A673 (cell line): Measurements from ENCODE around the gene ZNF428. TPM values are rescaled to one million over a fixed set of nuclear protein-coding genes. Genes with fewer than 3 reads are reported as not detected.
A peak's percentile ranks its signal among the peaks of the same experiment; 100 is the strongest.

Source experiments
- BruUV-seq: library from RNA; stranded (reverse); fragments of 400-500 nt; replicated peaks from 2 replicates; lab custom pipeline; 2021; lab: Mats Ljungman, UMichigan
- CTCF ChIA-PET: fragments of 300-600 bp; sonication (Branson Sonifier 250); formaldehyde crosslinking; loops from one replicate; lab custom pipeline; 2022; ENCODE audit warnings: antibody characterized with exemption; lab: Charles Lee
- POLR2A ChIA-PET: fragments of 300-600 bp; sonication (Branson Sonifier 250); formaldehyde crosslinking; loops from one replicate; lab custom pipeline; 2022; ENCODE audit warnings: antibody characterized with exemption; ENCODE audit not compliant: low non-redundant PET; lab: Charles Lee
- DNase-seq: peaks from one replicate; pipeline ENCODE4 v3.0.0-alpha.2; 2015; ENCODE audit warnings: low spot score
- H3K27ac ChIP-seq: fragments of 200-600 bp; sonication (generic); 2 replicates; pipeline ENCODE4 v1.5.1; 2016; ENCODE audit warnings: mixed run types, low read depth, mild to moderate bottlenecking, mixed read lengths, antibody characterized with exemption, low read length; ENCODE audit not compliant: poor library complexity, severe bottlenecking
- H3K27me3 ChIP-seq: fragments of 200-600 bp; sonication (generic); replicated peaks from 2 replicates; pipeline ENCODE4 v1.6.1; 2017; ENCODE audit warnings: mixed run types, low read depth, mild to moderate bottlenecking, mixed read lengths, antibody characterized with exemption, low read length; ENCODE audit not compliant: insufficient read depth, poor library complexity
- H3K36me3 ChIP-seq: fragments of 200-600 bp; sonication (generic); 2 replicates; pipeline ENCODE4 v1.6.1; 2016; ENCODE audit warnings: mixed run types, mild to moderate bottlenecking, mixed read lengths, antibody characterized with exemption, low read length; ENCODE audit not compliant: insufficient read depth, poor library complexity, severe bottlenecking
- H3K4me1 ChIP-seq: fragments of 200-600 bp; sonication (generic); 2 replicates; pipeline ENCODE4 v1.6.1; 2017; ENCODE audit warnings: mixed run types, mild to moderate bottlenecking, mixed read lengths, antibody characterized with exemption, low read length; ENCODE audit not compliant: insufficient read depth, poor library complexity, severe bottlenecking
- H3K4me3 ChIP-seq: fragments of 200-600 bp; sonication (generic); 2 replicates; pipeline ENCODE4 v1.5.1; 2016; ENCODE audit warnings: low read depth, mixed run types, mild to moderate bottlenecking, mixed read lengths, low read length; ENCODE audit not compliant: poor library complexity, severe bottlenecking
- H3K9me3 ChIP-seq: fragments of 200-600 bp; sonication (generic); 2 replicates; pipeline ENCODE4 v1.6.1; 2016; ENCODE audit warnings: mixed run types, low read depth, mild to moderate bottlenecking, mixed read lengths, antibody characterized with exemption, low read length; ENCODE audit not compliant: poor library complexity, severe bottlenecking
- CTCF ChIP-seq: fragments of 300-800, 200-600 bp; sonication (generic); conservative IDR thresholded peaks from 2 replicates; pipeline ENCODE4 v1.5.1; 2017; ENCODE audit warnings: low read depth, mild to moderate bottlenecking, antibody characterized with exemption, low read length, moderate library complexity, mixed read lengths
- EZH2 ChIP-seq: fragments of 200-600 bp; sonication (generic); IDR thresholded peaks from 2 replicates; pipeline ENCODE4 v1.6.1; 2017; ENCODE audit warnings: borderline replicate concordance, low read depth, mild to moderate bottlenecking, mixed read lengths, antibody characterized with exemption, low read length; ENCODE audit not compliant: poor library complexity, severe bottlenecking
- intact Hi-C: fragments of 100-400 bp; cut with micrococcal nuclease; formaldehyde crosslinking; loops from one replicate; pipeline ENCODE4 v1.10.0; 2022; ENCODE audit not compliant: unreplicated experiment
- total RNA-seq: library from RNA; stranded (reverse); gene quantifications from 2 replicates; pipeline ENCODE4 v1.2.3, GENCODE V29; 2021

ZNF428 gene
- total RNA-seq, 1 experiment from 2014 or later: 65.7 TPM

- Histone ChIP-seq H3K4me1 (peaks cover 28% of the 10 kb centered on the region), H3K9me3 (no peaks in the 10 kb centered on the region), H3K27me3 (no peaks in the 10 kb centered on the region), H3K36me3 (no peaks in the 10 kb centered on the region), H3K27ac (peak overlapping the region; percentile 29), H3K4me3 (no peak overlapping the region)
- no peak for DNase-seq
- ChIA-PET POLR2A (no interaction called here), CTCF (no interaction called here)
- BruUV-seq: no TSS peak
- TF ChIP-seq CTCF (no peak), EZH2 (no peak)
- intact Hi-C loops: no loop called here
Measured at GRCh38 chr19:43634506-43634871, 15.1 kb upstream of the ZNF428 start.

- BruUV-seq: no TSS peak
- ChIA-PET POLR2A (no interaction called here), CTCF (no interaction called here)
- H3K36me3 ChIP-seq: no peaks in the 10 kb centered on the region
- peaks cover 26% of the 10 kb centered on the region for H3K4me1 ChIP-seq
- H3K27me3 ChIP-seq: no peaks in the 10 kb centered on the region
- no peak for DNase-seq
- TF ChIP-seq EZH2 (no peak), CTCF (no peak)
- no peaks in the 10 kb centered on the region for H3K9me3 ChIP-seq
- no peak overlapping the region for H3K4me3 ChIP-seq
- intact Hi-C loops: no loop called here
- no peak overlapping the region for H3K27ac ChIP-seq
Measured at GRCh38 chr19:43634068-43634467, 14.6 kb upstream of the ZNF428 start.

GRCh38 chr19:43633520-43633919 lies 14.1 kb upstream of the ZNF428 start:
- POLR2A ChIA-PET: interaction anchor here (0.6 kb wide), 1 partner anchor 123 kb away, joined by 6 read pairs; no protein-coding TSS in a partner anchor
- H3K4me3 ChIP-seq: no peak overlapping the region
- TF ChIP-seq CTCF (no peak), EZH2 (no peak)
- H3K36me3 ChIP-seq: no peaks in the 10 kb centered on the region
- CTCF ChIA-PET: interaction anchor here (0.6 kb wide), 2 partner anchors 17 to 187 kb away, joined by 3 read pairs; no protein-coding TSS in a partner anchor
- intact Hi-C loops: no loop called here
- no peak for DNase-seq
- H3K27ac ChIP-seq: no peak overlapping the region
- no peaks in the 10 kb centered on the region for H3K27me3 ChIP-seq
- H3K9me3 ChIP-seq: no peaks in the 10 kb centered on the region
- H3K4me1 ChIP-seq: peaks cover 21% of the 10 kb centered on the region
- no TSS peak for BruUV-seq
